Neutrophil (primary cell): Measurements from ENCODE around the gene IFITM2.
A peak's percentile ranks its signal among the peaks of the same experiment; 100 is the strongest.

Experiments
- H3K27ac ChIP-seq: fragments of 200-600 bp; sonication (generic); 2 replicates; pipeline ENCODE4 v1.5.1; 2016; ENCODE audit warnings: mild to moderate bottlenecking, moderate library complexity
- H3K27me3 ChIP-seq: fragments of 200-600 bp; sonication (generic); 2 replicates; pipeline ENCODE4 v1.6.0; 2016; ENCODE audit warnings: mild to moderate bottlenecking
- H3K36me3 ChIP-seq: fragments of 200-600 bp; sonication (generic); 2 replicates; pipeline ENCODE4 v1.5.1; 2017
- H3K4me1 ChIP-seq, 2 experiments: fragments of 200-600 bp in 1 of 2; sonication (generic) in 1 of 2; 1 replicate in 1 of 2; 2 replicates in 1 of 2; pipeline versions ENCODE4 v1.5.1 to v1.6.1; 2013 to 2016; ENCODE audit warnings: low read depth in 1 of 2, low read length in 1 of 2, mild to moderate bottlenecking in 1 of 2, moderate library complexity in 1 of 2; ENCODE audit not compliant: control insufficient read depth in 1 of 2, insufficient read depth in 1 of 2
- H3K4me3 ChIP-seq, 2 experiments: fragments of 200-600 bp in 1 of 2; sonication (generic) in 1 of 2; 1 replicate in 1 of 2; 2 replicates in 1 of 2; pipeline ENCODE4 v1.5.1; 2013 to 2016; ENCODE audit warnings: low read depth in 1 of 2, low read length in 1 of 2, mild to moderate bottlenecking in 1 of 2, moderate library complexity in 1 of 2
- H3K9me3 ChIP-seq: fragments of 200-600 bp; sonication (generic); 2 replicates; pipeline ENCODE4 v1.5.1; 2016
- TF ChIP-seq, protein P1 (sequence below): fragments of 200-600 bp; sonication (generic); IDR thresholded peaks from 2 replicates; pipeline ENCODE4 v1.5.1; 2016; ENCODE audit warnings: antibody characterized with exemption

Gene IFITM2

DNA sequence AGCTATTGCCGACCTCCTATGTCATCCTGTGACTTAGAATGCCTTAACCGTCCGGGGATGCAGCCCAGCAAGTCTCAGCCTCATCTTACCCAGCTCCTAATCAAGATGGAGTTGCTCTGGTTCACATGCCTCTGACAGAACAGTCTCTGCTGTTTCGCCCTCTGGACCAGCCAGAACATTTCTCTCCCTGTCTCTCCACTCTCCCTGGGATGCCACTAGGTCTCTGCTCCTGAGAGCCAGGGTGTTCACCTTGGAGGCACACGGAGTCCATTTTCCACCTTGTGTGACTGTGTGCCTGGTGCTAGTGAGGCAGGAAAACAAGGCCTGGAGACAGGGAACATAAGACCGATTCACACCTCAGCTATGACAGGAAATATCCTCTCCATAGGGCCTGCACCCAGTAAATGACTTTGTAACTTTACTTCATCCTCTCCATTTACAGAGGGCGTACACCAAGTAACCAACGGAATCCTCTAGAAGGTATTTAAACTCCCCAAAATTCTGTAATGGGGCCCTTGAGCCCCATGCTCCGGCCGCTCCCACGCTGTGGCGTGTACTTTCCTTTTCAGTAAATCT lies 44.9 kb downstream of the IFITM2 start:
- Histone ChIP-seq H3K27ac (peak overlapping the region; percentile 45), H3K4me3 (no peak overlapping the region), H3K4me1 (peaks cover 31 to 46% of the 10 kb centered on the region in 2 experiments), H3K36me3 (no peaks in the 10 kb centered on the region), H3K27me3 (peaks cover 69% of the 10 kb centered on the region), H3K9me3 (no peaks in the 10 kb centered on the region)
- TF ChIP-seq, protein P1, sequence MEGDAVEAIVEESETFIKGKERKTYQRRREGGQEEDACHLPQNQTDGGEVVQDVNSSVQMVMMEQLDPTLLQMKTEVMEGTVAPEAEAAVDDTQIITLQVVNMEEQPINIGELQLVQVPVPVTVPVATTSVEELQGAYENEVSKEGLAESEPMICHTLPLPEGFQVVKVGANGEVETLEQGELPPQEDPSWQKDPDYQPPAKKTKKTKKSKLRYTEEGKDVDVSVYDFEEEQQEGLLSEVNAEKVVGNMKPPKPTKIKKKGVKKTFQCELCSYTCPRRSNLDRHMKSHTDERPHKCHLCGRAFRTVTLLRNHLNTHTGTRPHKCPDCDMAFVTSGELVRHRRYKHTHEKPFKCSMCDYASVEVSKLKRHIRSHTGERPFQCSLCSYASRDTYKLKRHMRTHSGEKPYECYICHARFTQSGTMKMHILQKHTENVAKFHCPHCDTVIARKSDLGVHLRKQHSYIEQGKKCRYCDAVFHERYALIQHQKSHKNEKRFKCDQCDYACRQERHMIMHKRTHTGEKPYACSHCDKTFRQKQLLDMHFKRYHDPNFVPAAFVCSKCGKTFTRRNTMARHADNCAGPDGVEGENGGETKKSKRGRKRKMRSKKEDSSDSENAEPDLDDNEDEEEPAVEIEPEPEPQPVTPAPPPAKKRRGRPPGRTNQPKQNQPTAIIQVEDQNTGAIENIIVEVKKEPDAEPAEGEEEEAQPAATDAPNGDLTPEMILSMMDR = no peak

DNA sequence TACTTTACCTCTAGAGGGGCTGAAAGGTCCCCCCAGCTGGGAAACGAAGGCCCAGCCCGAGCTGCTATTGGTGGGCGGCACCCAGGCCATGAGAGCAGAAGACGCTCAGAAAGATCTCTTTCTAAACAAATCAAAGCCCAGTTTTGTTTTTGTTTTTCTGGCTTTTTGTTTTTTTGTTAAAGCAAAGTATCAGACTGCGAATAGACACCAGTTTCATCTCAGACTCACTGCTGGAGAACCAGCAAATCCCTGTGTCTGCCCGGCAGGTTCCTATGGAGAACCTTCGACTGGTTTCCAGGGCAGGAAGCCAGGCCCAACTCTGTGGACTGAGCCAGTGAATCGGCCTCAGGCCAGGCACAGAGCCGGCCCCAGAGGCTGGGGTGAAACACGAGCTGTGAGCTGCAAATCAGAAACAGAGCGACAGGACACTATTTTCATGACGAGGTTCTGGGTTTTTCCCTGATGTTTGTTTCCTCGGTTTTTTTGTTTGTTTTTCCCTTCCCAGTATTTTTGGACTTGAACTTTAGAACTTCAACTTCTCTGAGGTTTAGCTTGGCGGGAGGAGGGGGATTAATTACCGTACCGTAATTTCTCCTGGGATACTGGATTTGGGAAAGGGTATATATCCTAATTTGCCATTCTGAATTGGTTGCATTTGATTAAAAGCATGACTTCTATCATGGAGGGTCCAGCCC lies 45.7 kb downstream of the IFITM2 start:
- Histone ChIP-seq H3K4me1 (peaks cover 27 to 46% of the 10 kb centered on the region in 2 experiments), H3K4me3 (no peak overlapping the region), H3K27ac (peak overlapping the region; percentile 45), H3K27me3 (peaks cover 66% of the 10 kb centered on the region), H3K36me3 (no peaks in the 10 kb centered on the region), H3K9me3 (no peaks in the 10 kb centered on the region)
- TF ChIP-seq, protein P1 = no peak

DNA sequence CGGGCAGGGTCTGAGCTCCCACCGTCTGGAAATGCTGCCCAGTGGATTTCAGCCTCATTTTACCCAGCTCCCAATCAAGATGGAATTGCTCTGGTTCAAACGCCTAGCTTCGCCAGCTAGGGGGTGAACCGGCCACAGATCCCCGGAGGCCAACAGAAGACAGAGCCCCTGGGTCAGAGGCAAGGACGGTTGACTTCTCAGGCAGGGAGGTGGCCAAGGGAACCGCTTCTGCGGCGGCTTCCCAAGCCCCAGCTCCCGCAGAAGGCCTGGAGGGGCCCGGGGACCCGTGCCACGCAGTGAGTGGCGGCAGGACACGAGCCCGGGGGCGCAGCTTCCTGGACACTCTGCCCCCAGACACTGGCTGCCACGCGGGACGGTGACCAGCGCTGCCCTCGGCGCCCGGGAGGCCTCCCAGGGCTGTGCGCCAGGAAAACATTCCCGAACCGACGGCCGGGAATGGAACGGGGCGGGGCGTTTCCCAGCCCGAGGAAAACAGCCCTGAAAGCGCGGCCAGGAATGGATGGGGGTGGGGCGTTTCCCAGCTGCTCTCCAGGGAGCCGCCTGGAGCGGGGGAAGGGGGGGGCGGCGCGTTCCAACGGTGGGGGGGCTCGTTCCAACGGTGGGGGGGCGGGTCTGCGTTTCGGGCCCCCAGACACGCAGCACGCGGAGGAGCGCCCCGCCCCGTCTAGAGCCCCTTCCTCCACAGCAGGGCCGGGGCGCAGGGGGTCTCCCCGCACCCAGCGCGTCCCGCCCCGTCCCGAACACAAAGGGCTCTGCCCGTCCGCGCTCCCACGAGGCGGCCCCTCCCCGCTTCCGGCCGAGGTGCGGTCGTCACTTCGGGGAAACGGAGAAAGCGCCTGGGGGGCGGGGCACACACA lies 48.2 kb downstream of the IFITM2 start:
- H3K4me1 ChIP-seq = peaks cover 17 to 36% of the 10 kb centered on the region in 2 experiments
- H3K27me3 ChIP-seq = peaks cover 55% of the 10 kb centered on the region
- TF ChIP-seq, protein P1 = peak; percentile 38
- peak overlapping the region; percentile 65 to 70 for H3K4me3 ChIP-seq
- H3K9me3 ChIP-seq = no peaks in the 10 kb centered on the region
- H3K36me3 ChIP-seq = no peaks in the 10 kb centered on the region
- peak overlapping the region; percentile 89 for H3K27ac ChIP-seq

DNA sequence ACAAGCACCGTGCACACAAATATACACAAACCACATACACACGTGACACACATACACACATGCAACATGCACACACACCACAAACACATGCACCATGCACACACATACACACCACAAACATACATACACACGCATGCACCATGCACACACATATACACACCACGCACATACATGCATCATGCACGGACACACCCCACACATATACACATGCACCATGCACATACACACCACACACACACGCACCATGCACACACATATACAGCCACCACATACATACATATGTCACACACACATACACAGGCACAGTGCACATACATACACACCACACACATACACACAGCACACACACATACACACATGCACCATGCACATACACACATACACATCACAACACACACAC lies 49.0 kb downstream of the IFITM2 start:
- TF ChIP-seq, protein P1 = no peak
- Histone ChIP-seq H3K4me3 (no peak overlapping the region), H3K27ac (no peak overlapping the region)

DNA sequence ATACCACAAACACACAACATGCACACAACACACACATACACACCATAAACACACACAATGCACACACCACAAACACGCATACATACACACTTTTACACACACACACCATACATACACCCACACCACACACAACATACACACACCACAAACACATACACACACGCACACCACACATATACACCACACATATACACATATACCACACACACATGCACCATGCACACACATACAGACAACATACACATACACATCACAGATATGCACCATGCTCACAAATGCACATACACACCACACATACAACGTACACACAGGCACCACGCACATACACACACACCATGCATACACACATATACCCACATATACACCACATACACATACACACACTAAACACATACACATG lies 50.0 kb downstream of the IFITM2 start:
- TF ChIP-seq, protein P1 = no peak
- H3K36me3 ChIP-seq = no peaks in the 10 kb centered on the region
- H3K27ac ChIP-seq = no peak overlapping the region
- no peaks in the 10 kb centered on the region for H3K9me3 ChIP-seq
- peaks cover 40% of the 10 kb centered on the region for H3K27me3 ChIP-seq
- no peak overlapping the region for H3K4me3 ChIP-seq
- peaks cover 9 to 23% of the 10 kb centered on the region in 2 experiments for H3K4me1 ChIP-seq

More for the DNA sequence above, 49.0 kb downstream of the IFITM2 start:
- Histone ChIP-seq H3K27me3 (peaks cover 47% of the 10 kb centered on the region), H3K4me1 (peaks cover 12 to 28% of the 10 kb centered on the region in 2 experiments), H3K36me3 (no peaks in the 10 kb centered on the region), H3K9me3 (no peaks in the 10 kb centered on the region)
